MCF 10A (cell line): Measurements from ENCODE around the gene SCN9A. TPM values are rescaled to one million over a fixed set of nuclear protein-coding genes. Genes with fewer than 3 reads are reported as not detected.
A peak's percentile ranks its signal among the peaks of the same experiment; 100 is the strongest.

Experiments used
- BruUV-seq: library from RNA; stranded (reverse); fragments of 400-500 nt; replicated peaks from 2 replicates; lab custom pipeline; 2021; lab: Mats Ljungman, UMichigan
- CTCF ChIA-PET: fragments of 300-600 bp; sonication (Branson Sonifier 250); formaldehyde crosslinking; extraction: SDS; loops from one replicate; lab custom pipeline; 2021; ENCODE audit warnings: antibody characterized with exemption, inconsistent platforms; lab: Yijun Ruan, JAX
- POLR2A ChIA-PET: fragments of 300-600, 350-650 bp; sonication (Branson Sonifier 250); formaldehyde crosslinking; extraction: SDS; loops from one replicate; lab custom pipeline; 2020; ENCODE audit warnings: antibody characterized with exemption, inconsistent platforms; lab: Yijun Ruan, JAX
- DNase-seq: peaks from one replicate; pipeline ENCODE4 v3.0.0-alpha.2; 2018; ENCODE audit not compliant: unreplicated experiment
- H3K27ac Mint-ChIP-seq: one replicate; pipeline ENCODE4 v1.8.0; 2022; ENCODE audit warnings: mild to moderate bottlenecking, low read depth, mixed read lengths; ENCODE audit not compliant: unreplicated experiment
- H3K27me3 Mint-ChIP-seq: one replicate; pipeline ENCODE4 v1.8.0; 2022; ENCODE audit warnings: mixed read lengths; ENCODE audit not compliant: insufficient read depth, unreplicated experiment
- H3K36me3 Mint-ChIP-seq: one replicate; pipeline ENCODE4 v1.8.0; 2022; ENCODE audit warnings: mild to moderate bottlenecking, moderate library complexity, mixed read lengths; ENCODE audit not compliant: insufficient read depth, unreplicated experiment
- H3K4me1 Mint-ChIP-seq: one replicate; pipeline ENCODE4 v1.8.0; 2022; ENCODE audit warnings: mixed read lengths; ENCODE audit not compliant: insufficient read depth, unreplicated experiment
- H3K4me3 Mint-ChIP-seq: one replicate; pipeline ENCODE4 v1.8.0; 2022; ENCODE audit warnings: mild to moderate bottlenecking, moderate library complexity, mixed read lengths; ENCODE audit not compliant: unreplicated experiment
- H3K9me3 Mint-ChIP-seq: one replicate; pipeline ENCODE4 v1.8.0; 2022; ENCODE audit warnings: mixed read lengths; ENCODE audit not compliant: unreplicated experiment
- CTCF ChIP-seq: fragments of 200-600 bp; IDR thresholded peaks from one replicate; pipeline ENCODE4 v1.8.0; 2022; ENCODE audit warnings: antibody characterized with exemption, mild to moderate bottlenecking; ENCODE audit not compliant: unreplicated experiment
- intact Hi-C: fragments of 100-400 bp; cut with micrococcal nuclease; formaldehyde crosslinking; loops from 2 replicates; pipeline ENCODE4 v1.14.1; 2022
- total RNA-seq: library from RNA; stranded (reverse); gene quantifications from 2 replicates; pipeline ENCODE4 v1.2.3, GENCODE V29; 2022

The SCN9A gene
- total RNA-seq, 1 experiment from 2014 or later = 1.3 TPM

- ChIA-PET CTCF (interaction anchor here (0.6 to 6.1 kb wide), 2 partner anchors 10 to 236 kb away, joined by 3 to 32 read pairs; no protein-coding TSS in a partner anchor), POLR2A (interaction anchor here (0.6 to 1.1 kb wide), 4 partner anchors 9 to 392 kb away, joined by 3 to 5 read pairs (median 4); no protein-coding TSS in a partner anchor)
- no peaks in the 10 kb centered on the region for H3K27me3 Mint-ChIP-seq
- H3K4me1 Mint-ChIP-seq = peaks cover 17% of the 10 kb centered on the region
- H3K4me3 Mint-ChIP-seq = peak overlapping the region; percentile 62
- H3K27ac Mint-ChIP-seq = peak overlapping the region; percentile 79
- BruUV-seq = no TSS peak
- no peaks in the 10 kb centered on the region for H3K9me3 Mint-ChIP-seq
- H3K36me3 Mint-ChIP-seq = no peaks in the 10 kb centered on the region
- peak; percentile 50 for DNase-seq
- TF ChIP-seq CTCF = no peak
- intact Hi-C loops = loop anchor here (5.0 kb wide), 2 partner anchors 127 to 193 kb away; partner anchors contain the start of gene SCN9A
Measured at GRCh38 chr2:166184789-166185188, 191.0 kb downstream of the SCN9A start.

- peaks cover 11% of the 10 kb centered on the region for H3K27me3 Mint-ChIP-seq
- DNase-seq = no peak
- no peak overlapping the region for H3K27ac Mint-ChIP-seq
- BruUV-seq = no TSS peak
- peaks cover 17% of the 10 kb centered on the region for H3K4me1 Mint-ChIP-seq
- H3K9me3 Mint-ChIP-seq = no peaks in the 10 kb centered on the region
- no peak for TF ChIP-seq CTCF
- CTCF ChIA-PET = interaction anchor here (0.6 to 6.1 kb wide), 23 partner anchors 10 to 1519 kb away, joined by 3 to 36 read pairs (median 4); partner anchors contain the start of genes SCN1A and TTC21B
- POLR2A ChIA-PET = interaction anchor here (0.6 kb wide), 1 partner anchor 662 kb away, joined by 3 read pairs; no protein-coding TSS in a partner anchor
- no peak overlapping the region for H3K4me3 Mint-ChIP-seq
- intact Hi-C loops = loop anchor here (5.0 kb wide), 2 partner anchors 124 to 196 kb away; partner anchors contain the start of gene SCN9A
- no peaks in the 10 kb centered on the region for H3K36me3 Mint-ChIP-seq
Measured at GRCh38 chr2:166181813-166182154, 194.0 kb downstream of the SCN9A start.

- DNase-seq = peak; percentile 67
- no TSS peak for BruUV-seq
- POLR2A ChIA-PET = interaction anchor here (0.6 to 1.0 kb wide), 2 partner anchors 240 to 663 kb away, joined by 3 to 5 read pairs; no protein-coding TSS in a partner anchor
- Mint-ChIP-seq H3K4me3 (no peak overlapping the region), H3K9me3 (no peaks in the 10 kb centered on the region), H3K4me1 (peaks cover 17% of the 10 kb centered on the region), H3K27me3 (peaks cover 11% of the 10 kb centered on the region), H3K36me3 (no peaks in the 10 kb centered on the region), H3K27ac (no peak overlapping the region)
- peak; percentile 51 for TF ChIP-seq CTCF
- CTCF ChIA-PET = interaction anchor here (0.5 to 6.1 kb wide), 35 partner anchors 9 to 337 kb away, joined by 3 to 36 read pairs (median 4); partner anchors contain the start of genes SCN1A, SCN9A and TTC21B
- intact Hi-C loops = loop anchor here (5.0 kb wide), 2 partner anchors 124 to 196 kb away; partner anchors contain the start of gene SCN9A
Measured at GRCh38 chr2:166180951-166181812, 194.6 kb downstream of the SCN9A start.

GRCh38 chr2:166179201-166179600, 196.5 kb downstream of the SCN9A start:
- H3K27ac Mint-ChIP-seq = no peak overlapping the region
- POLR2A ChIA-PET = interaction anchor here (0.6 kb wide), 1 partner anchor 224 kb away, joined by 3 read pairs; no protein-coding TSS in a partner anchor
- BruUV-seq = no TSS peak
- peaks cover 11% of the 10 kb centered on the region for H3K27me3 Mint-ChIP-seq
- no peak overlapping the region for H3K4me3 Mint-ChIP-seq
- DNase-seq = no peak
- CTCF ChIA-PET = interaction anchor here (1.0 to 6.1 kb wide), 11 partner anchors 7 to 339 kb away, joined by 3 to 36 read pairs (median 7); partner anchors contain the start of gene SCN9A
- H3K4me1 Mint-ChIP-seq = peaks cover 3% of the 10 kb centered on the region
- TF ChIP-seq CTCF = peak; percentile 5
- intact Hi-C loops = loop anchor here (1.0 kb wide), 2 partner anchors 240 to 337 kb away; no protein-coding TSS in a partner anchor
- H3K36me3 Mint-ChIP-seq = no peaks in the 10 kb centered on the region
- H3K9me3 Mint-ChIP-seq = no peaks in the 10 kb centered on the region
